Neutrophil (primary cell): ENCODE measurements around the gene ITGAE.

Experiments used
- H3K27ac ChIP-seq: fragments of 200-600 bp; sonication (generic); 2 replicates; pipeline ENCODE4 v1.5.1; 2016; ENCODE audit warnings: mild to moderate bottlenecking, moderate library complexity
- H3K27me3 ChIP-seq: fragments of 200-600 bp; sonication (generic); 2 replicates; pipeline ENCODE4 v1.6.0; 2016; ENCODE audit warnings: mild to moderate bottlenecking
- H3K36me3 ChIP-seq: fragments of 200-600 bp; sonication (generic); 2 replicates; pipeline ENCODE4 v1.5.1; 2017
- H3K4me1 ChIP-seq, 2 experiments: fragments of 200-600 bp in 1 of 2; sonication (generic) in 1 of 2; 1 replicate in 1 of 2; 2 replicates in 1 of 2; pipeline versions ENCODE4 v1.5.1 to v1.6.1; 2013 to 2016; ENCODE audit warnings: low read depth in 1 of 2, low read length in 1 of 2, mild to moderate bottlenecking in 1 of 2, moderate library complexity in 1 of 2; ENCODE audit not compliant: control insufficient read depth in 1 of 2, insufficient read depth in 1 of 2
- H3K4me3 ChIP-seq, 2 experiments: fragments of 200-600 bp in 1 of 2; sonication (generic) in 1 of 2; 1 replicate in 1 of 2; 2 replicates in 1 of 2; pipeline ENCODE4 v1.5.1; 2013 to 2016; ENCODE audit warnings: low read depth in 1 of 2, low read length in 1 of 2, mild to moderate bottlenecking in 1 of 2, moderate library complexity in 1 of 2
- H3K9me3 ChIP-seq: fragments of 200-600 bp; sonication (generic); 2 replicates; pipeline ENCODE4 v1.5.1; 2016
- CTCF ChIP-seq: fragments of 200-600 bp; sonication (generic); IDR thresholded peaks from 2 replicates; pipeline ENCODE4 v1.5.1; 2016; ENCODE audit warnings: antibody characterized with exemption

The ITGAE gene

GRCh38 chr17:3826191-3826590, 25.2 kb upstream of the ITGAE start:
- Histone ChIP-seq H3K9me3 (no peaks in the 10 kb centered on the region), H3K4me1 (no peaks in the 10 kb centered on the region), H3K4me3 (no peak overlapping the region), H3K27me3 (no peaks in the 10 kb centered on the region), H3K36me3 (peaks cover 82% of the 10 kb centered on the region), H3K27ac (no peak overlapping the region)
- no peak for TF ChIP-seq CTCF

- H3K4me1 ChIP-seq = no peaks in the 10 kb centered on the region
- no peaks in the 10 kb centered on the region for H3K27me3 ChIP-seq
- no peak overlapping the region for H3K27ac ChIP-seq
- peaks cover 100% of the 10 kb centered on the region for H3K36me3 ChIP-seq
- H3K9me3 ChIP-seq = no peaks in the 10 kb centered on the region
- no peak for TF ChIP-seq CTCF
- no peak overlapping the region for H3K4me3 ChIP-seq
These were observed 20.1 kb upstream of the ITGAE start for GRCh38 chr17:3821101-3821500.

GRCh38 chr17:3818786-3819185, 17.8 kb upstream of the ITGAE start:
- no peaks in the 10 kb centered on the region for H3K9me3 ChIP-seq
- no peaks in the 10 kb centered on the region for H3K4me1 ChIP-seq
- no peak for TF ChIP-seq CTCF
- no peak overlapping the region for H3K4me3 ChIP-seq
- H3K27me3 ChIP-seq = no peaks in the 10 kb centered on the region
- H3K27ac ChIP-seq = no peak overlapping the region
- H3K36me3 ChIP-seq = peaks cover 100% of the 10 kb centered on the region

GRCh38 chr17:3817851-3818605, 17.0 kb upstream of the ITGAE start:
- H3K9me3 ChIP-seq = no peaks in the 10 kb centered on the region
- H3K4me3 ChIP-seq = no peak overlapping the region
- no peaks in the 10 kb centered on the region for H3K27me3 ChIP-seq
- H3K36me3 ChIP-seq = peaks cover 100% of the 10 kb centered on the region
- H3K4me1 ChIP-seq = no peaks in the 10 kb centered on the region
- TF ChIP-seq CTCF = no peak
- H3K27ac ChIP-seq = no peak overlapping the region

- no peaks in the 10 kb centered on the region for H3K9me3 ChIP-seq
- no peaks in the 10 kb centered on the region for H3K27me3 ChIP-seq
- peaks cover 100% of the 10 kb centered on the region for H3K36me3 ChIP-seq
- no peak overlapping the region for H3K27ac ChIP-seq
- no peak overlapping the region for H3K4me3 ChIP-seq
- H3K4me1 ChIP-seq = no peaks in the 10 kb centered on the region
- no peak for TF ChIP-seq CTCF
These were observed 14.9 kb upstream of the ITGAE start for GRCh38 chr17:3815925-3816324.
